Sigmoid colon (tissue), 7 donors: ENCODE results near the gene ROCK1. TPM values are rescaled to one million over a fixed set of nuclear protein-coding genes. Genes with fewer than 3 reads are reported as not detected.
A peak's percentile ranks its signal among the peaks of the same experiment; 100 is the strongest.

Experiments
- DNase-seq: peaks from one replicate; pipeline ENCODE4 v3.0.0-alpha.2; 2019
- H3K27ac ChIP-seq, 4 donors: fragments of 200-600 bp; sonication (generic); one replicate each; pipeline ENCODE4 v1.5.1; 2016 to 2019; ENCODE audit warnings: mild to moderate bottlenecking in 1 of 4
- H3K27me3 ChIP-seq, 3 donors: fragments of 200-600 bp; sonication (generic); one replicate each; pipeline ENCODE4 v1.5.1; 2019; ENCODE audit warnings: mild to moderate bottlenecking in 1 of 3
- H3K36me3 ChIP-seq, 4 donors: fragments of 200-600 bp; sonication (generic); one replicate each; pipeline ENCODE4 v1.5.1; 2016 to 2019
- H3K4me1 ChIP-seq, 4 donors: fragments of 200-600 bp; sonication (generic); one replicate each; pipeline ENCODE4 v1.5.1; 2017 to 2019
- H3K4me3 ChIP-seq, 4 donors: fragments of 200-600 bp; sonication (generic); one replicate each; pipeline ENCODE4 v1.5.1; 2017 to 2019; ENCODE audit warnings: mild to moderate bottlenecking in 2 of 4, moderate library complexity in 1 of 4
- H3K9me3 ChIP-seq, 4 donors: fragments of 200-600 bp in 3 of 4; sonication (generic) in 3 of 4; one replicate each; pipeline versions ENCODE4 v1.5.1 to v1.6.1; 2013 to 2019
- CTCF ChIP-seq, 4 experiments: fragments of 450-650 bp in 3 of 4; fragments of 200-600 bp in 1 of 4; IDR thresholded peaks; one replicate each; pipeline ENCODE4 v1.5.1; 2016 to 2019; ENCODE audit warnings: antibody characterized with exemption in 4 of 4, mild to moderate bottlenecking in 3 of 4, moderate library complexity in 2 of 4
- EP300 ChIP-seq, 4 donors: sonication (generic); formaldehyde crosslinking; IDR thresholded peaks; one replicate each; pipeline ENCODE4 v1.6.1; 2017; ENCODE audit warnings: antibody characterized with exemption in 4 of 4
- POLR2A ChIP-seq, 2 donors: fragments of 450-650 bp; IDR thresholded peaks; one replicate each; pipeline ENCODE4 v1.6.1; 2016; ENCODE audit warnings: antibody characterized with exemption in 2 of 2, mild to moderate bottlenecking in 2 of 2, moderate library complexity in 2 of 2
- POLR2AphosphoS5 ChIP-seq, 4 donors: sonication (generic); formaldehyde crosslinking; IDR thresholded peaks; one replicate each; pipeline ENCODE4 v1.6.1; 2017; ENCODE audit warnings: antibody characterized with exemption in 4 of 4
- WGBS, 2 donors: extraction: QIAGEN DNeasy Blood & Tissue Kit; methylation state at CpG; one replicate each; pipeline ENCODE4 v1.1.7; 2013; 5-methylcytosine and 5-hydroxymethylcytosine counted together
- intact Hi-C: fragments of 100-400 bp; cut with DNase I; formaldehyde crosslinking; loops from one replicate; pipeline ENCODE4 v1.15.1; 2023
- polyA plus RNA-seq, 3 donors: library from polyadenylated mRNA; stranded (reverse); fragments of 200-250 nt; gene quantifications; one replicate each; pipeline ENCODE4 v1.2.3, GENCODE V29; 2013
- total RNA-seq, 4 donors: library from RNA; depleted of rRNA; stranded (reverse); fragments of >200 nt; gene quantifications; one replicate each; pipeline ENCODE4 v1.1.0, GENCODE V29; 2016
- donor health status: healthy with polysubstance abuse.
- donor health status: Bipolar disorder and iron deficiency.
- donor health status: healthy.

ROCK1 gene
- total and polyA plus RNA-seq, 7 donors = 7.8 to 86.7 (median 55.8) TPM

- Histone ChIP-seq H3K27ac (no peak overlapping the region), H3K36me3 (no peaks in the 10 kb centered on the region), H3K9me3 (no peaks in the 10 kb centered on the region), H3K27me3 (no peaks in the 10 kb centered on the region), H3K4me1 (no peaks in the 10 kb centered on the region), H3K4me3 (no peak overlapping the region)
- no peak for DNase-seq
- TF ChIP-seq EP300 (IDR thresholded peaks at IDR 0.05) (no peak), POLR2A (IDR thresholded peaks at IDR 0.05) (no peak), CTCF (IDR thresholded peaks at IDR 0.05) (no peak), POLR2AphosphoS5 (IDR thresholded peaks at IDR 0.05) (no peak)
- 59 to 60% methylated on average over 4 of the region's 4 CpGs for WGBS, 2 donors
- intact Hi-C loops = no loop called here
These were observed 18.1 kb upstream of the ROCK1 start for GRCh38 chr18:21129566-21130216.

DNA sequence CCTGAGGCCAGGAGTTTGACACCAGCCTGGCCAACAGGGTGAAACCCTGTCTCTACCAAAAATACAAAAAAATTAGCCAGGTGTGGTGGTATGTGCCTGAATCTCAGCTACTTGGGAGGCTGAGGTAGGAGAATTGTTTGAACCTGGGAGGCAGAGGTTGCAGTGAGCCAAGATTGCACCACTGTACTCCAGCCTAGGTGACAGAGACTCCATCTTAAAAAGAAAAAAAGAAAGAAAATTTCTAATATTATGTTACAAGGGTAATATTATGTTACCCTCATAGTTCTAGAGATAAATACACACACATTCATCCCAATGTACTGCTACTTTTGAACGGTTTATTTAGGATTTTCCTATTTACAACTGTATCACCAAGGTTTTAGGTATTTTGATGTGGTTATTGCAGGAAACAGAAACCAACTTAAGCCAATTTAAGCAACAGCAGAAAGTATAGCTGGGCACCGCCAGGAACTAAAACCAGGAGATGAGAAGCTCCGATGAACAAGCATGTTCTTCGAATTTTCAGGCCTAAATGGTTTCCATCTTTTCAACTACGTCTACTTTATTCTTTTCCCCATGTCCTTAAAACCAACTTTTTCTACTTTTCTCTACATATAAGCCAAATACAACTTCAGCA is 11.8 kb upstream of the ROCK1 start:
- Histone ChIP-seq H3K4me3 (no peak overlapping the region), H3K27me3 (no peaks in the 10 kb centered on the region), H3K27ac (no peak overlapping the region), H3K9me3 (no peaks in the 10 kb centered on the region), H3K4me1 (no peaks in the 10 kb centered on the region), H3K36me3 (no peaks in the 10 kb centered on the region)
- no peak for TF ChIP-seq CTCF (IDR thresholded peaks at IDR 0.05)
- no peak for TF ChIP-seq POLR2A (IDR thresholded peaks at IDR 0.05)
- TF ChIP-seq EP300 (IDR thresholded peaks at IDR 0.05) = no peak
- TF ChIP-seq POLR2AphosphoS5 (IDR thresholded peaks at IDR 0.05) = no peak
- WGBS, 2 donors = 52 to 86% methylated on average over 5 of the region's 5 CpGs
- no peak for DNase-seq
- intact Hi-C loops = no loop called here

GRCh38 chr18:21118806-21119205 is 7.2 kb upstream of the ROCK1 start:
- Histone ChIP-seq H3K4me3 (no peak overlapping the region), H3K27me3 (no peaks in the 10 kb centered on the region), H3K4me1 (no peaks in the 10 kb centered on the region), H3K36me3 (no peaks in the 10 kb centered on the region), H3K27ac (no peak overlapping the region), H3K9me3 (no peaks in the 10 kb centered on the region)
- DNase-seq = no peak
- no peak for TF ChIP-seq POLR2A (IDR thresholded peaks at IDR 0.05)
- TF ChIP-seq EP300 (IDR thresholded peaks at IDR 0.05) = no peak
- no peak for TF ChIP-seq POLR2AphosphoS5 (IDR thresholded peaks at IDR 0.05)
- TF ChIP-seq CTCF (IDR thresholded peaks at IDR 0.05) = no peak
- intact Hi-C loops = loop anchor here (10.0 kb wide), 1 partner anchor 486 kb away; the partner anchor contains the start of gene ESCO1

- Histone ChIP-seq H3K27ac (peak overlapping the region; percentile 47 to 69 (median 52)), H3K9me3 (no peaks in the 10 kb centered on the region), H3K4me3 (no peak overlapping the region), H3K4me1 (peaks cover 0 to 6% (median 5%) of the 10 kb centered on the region in 4 donors), H3K36me3 (no peaks in the 10 kb centered on the region), H3K27me3 (no peaks in the 10 kb centered on the region)
- WGBS, 2 donors = 55 to 58% methylated on average over 5 of the region's 5 CpGs
- intact Hi-C loops = loop anchor here (10.0 kb wide), 1 partner anchor 487 kb away; the partner anchor contains the start of gene ESCO1
- DNase-seq = no peak
- TF ChIP-seq EP300 (IDR thresholded peaks at IDR 0.05) (no peak), CTCF (IDR thresholded peaks at IDR 0.05) (no peak), POLR2A (IDR thresholded peaks at IDR 0.05) (no peak), POLR2AphosphoS5 (IDR thresholded peaks at IDR 0.05) (peak in 1 of 4 donors; percentile 19)
These were observed 6.0 kb upstream of the ROCK1 start for GRCh38 chr18:21117409-21118131.
